Measurements from ENCODE around the gene KPNA3.

KPNA3 gene

DNA sequence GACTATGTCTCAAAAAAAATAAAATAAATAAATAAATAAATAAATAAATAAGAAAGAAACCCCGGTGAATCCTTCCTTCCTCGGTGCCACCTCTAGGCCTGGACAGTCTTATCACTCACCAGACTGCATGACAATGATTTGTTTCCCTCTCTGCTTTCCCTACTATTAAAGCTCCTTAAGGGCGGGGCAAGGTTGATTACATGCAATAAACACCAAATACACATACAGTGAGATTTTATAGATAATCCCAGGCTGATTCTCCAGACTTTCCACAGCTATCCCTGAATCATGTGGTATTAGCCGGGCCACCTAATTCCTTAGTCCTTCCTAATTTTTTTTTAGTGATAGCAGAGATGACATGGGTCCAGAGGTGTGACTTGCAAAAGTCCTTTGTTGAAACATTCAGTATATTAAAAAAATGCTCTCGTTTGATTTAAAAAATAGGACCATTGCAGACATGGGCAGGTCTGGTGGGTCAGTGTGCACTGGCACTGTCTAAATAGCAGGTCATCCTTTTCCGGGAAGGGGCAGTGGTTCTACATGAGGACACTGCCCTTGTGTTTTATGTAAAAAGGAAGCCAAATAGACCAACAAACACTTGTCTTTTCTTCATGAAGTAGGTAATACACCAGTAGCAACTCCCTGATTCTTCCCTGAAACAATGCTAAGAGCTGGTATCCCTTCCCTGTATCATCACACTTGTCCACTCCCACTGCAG is 115.7 kb downstream of the KPNA3 start:
- H3K27ac ChIP-seq (ENCODE audit: low read depth, low read length) = no peak overlapping the region
- no peaks in the 10 kb centered on the region for H3K27me3 ChIP-seq (ENCODE audit: control insufficient read depth, insufficient read depth, low read length)
- H3K4me3 ChIP-seq (ENCODE audit: low read depth, low read length) = no peak overlapping the region
- H3K9ac ChIP-seq (ENCODE audit: low read length) = no peak overlapping the region
- peaks cover 26% of the 10 kb centered on the region for H3K36me3 ChIP-seq (ENCODE audit: control insufficient read depth, insufficient read depth, low read length)
- H3K9me3 ChIP-seq (ENCODE audit: control insufficient read depth, insufficient read depth, low read depth, low read length) = peaks cover 26% of the 10 kb centered on the region
- H3K4me1 ChIP-seq (ENCODE audit: control insufficient read depth, insufficient read depth, low read length) = no peaks in the 10 kb centered on the region

DNA sequence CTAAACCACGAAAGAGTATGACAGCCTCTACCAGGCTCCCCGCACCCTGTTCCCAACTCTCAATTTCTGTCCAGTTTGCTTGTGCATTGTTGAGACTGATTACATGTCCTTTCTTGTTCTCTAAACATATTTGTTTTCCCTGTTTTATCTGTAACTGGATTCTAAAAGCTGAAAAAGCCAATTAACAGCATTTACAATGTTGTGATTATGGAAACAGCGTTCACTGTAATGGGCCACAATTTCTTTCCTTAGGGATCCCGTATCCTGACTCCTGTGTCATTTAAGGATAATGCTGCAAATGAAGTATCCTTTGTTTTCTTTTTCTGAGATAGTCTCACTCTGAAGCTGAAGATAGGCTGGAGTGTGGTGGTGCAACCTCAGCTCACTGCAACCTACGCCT is 121.7 kb downstream of the KPNA3 start:
- H3K27ac ChIP-seq (ENCODE audit: low read depth, low read length) = no peak overlapping the region
- H3K4me1 ChIP-seq (ENCODE audit: control insufficient read depth, insufficient read depth, low read length) = no peaks in the 10 kb centered on the region
- peaks cover 16% of the 10 kb centered on the region for H3K36me3 ChIP-seq (ENCODE audit: control insufficient read depth, insufficient read depth, low read length)
- no peaks in the 10 kb centered on the region for H3K27me3 ChIP-seq (ENCODE audit: control insufficient read depth, insufficient read depth, low read length)
- no peaks in the 10 kb centered on the region for H3K9me3 ChIP-seq (ENCODE audit: control insufficient read depth, insufficient read depth, low read depth, low read length)
- H3K4me3 ChIP-seq (ENCODE audit: low read depth, low read length) = no peak overlapping the region
- H3K9ac ChIP-seq (ENCODE audit: low read length) = no peak overlapping the region

DNA sequence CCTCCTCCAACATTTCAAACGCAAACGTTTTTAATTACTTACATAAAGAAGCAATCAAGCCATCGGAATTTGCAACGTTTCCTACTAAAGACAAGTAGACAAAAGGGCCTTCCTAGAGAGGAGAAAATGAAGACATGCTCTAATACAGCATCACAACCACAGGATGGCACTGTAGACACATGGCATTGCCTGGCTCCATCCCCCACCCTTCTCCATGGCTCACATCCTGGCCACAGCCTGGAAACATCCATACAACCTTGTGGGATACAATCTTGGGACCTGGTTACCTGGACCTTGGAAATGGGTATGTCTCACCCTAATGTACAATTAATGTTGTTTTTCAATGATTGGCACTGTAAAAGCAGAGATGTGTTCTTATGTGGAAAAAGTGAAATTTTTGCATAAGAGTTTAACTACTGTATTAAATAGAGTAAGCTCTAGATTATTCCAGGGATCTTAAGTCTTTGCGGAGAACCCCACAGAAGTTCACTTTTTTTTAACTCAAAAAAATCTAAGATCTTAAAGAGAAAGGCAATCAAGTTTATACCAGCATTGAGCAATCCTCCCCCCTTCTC is 122.7 kb downstream of the KPNA3 start:
- Histone ChIP-seq H3K9ac (ENCODE audit: low read length) (no peak overlapping the region), H3K9me3 (ENCODE audit: control insufficient read depth, insufficient read depth, low read depth, low read length) (no peaks in the 10 kb centered on the region), H3K27me3 (ENCODE audit: control insufficient read depth, insufficient read depth, low read length) (no peaks in the 10 kb centered on the region), H3K36me3 (ENCODE audit: control insufficient read depth, insufficient read depth, low read length) (peaks cover 16% of the 10 kb centered on the region), H3K4me1 (ENCODE audit: control insufficient read depth, insufficient read depth, low read length) (no peaks in the 10 kb centered on the region), H3K27ac (ENCODE audit: low read depth, low read length) (no peak overlapping the region), H3K4me3 (ENCODE audit: low read depth, low read length) (no peak overlapping the region)

DNA sequence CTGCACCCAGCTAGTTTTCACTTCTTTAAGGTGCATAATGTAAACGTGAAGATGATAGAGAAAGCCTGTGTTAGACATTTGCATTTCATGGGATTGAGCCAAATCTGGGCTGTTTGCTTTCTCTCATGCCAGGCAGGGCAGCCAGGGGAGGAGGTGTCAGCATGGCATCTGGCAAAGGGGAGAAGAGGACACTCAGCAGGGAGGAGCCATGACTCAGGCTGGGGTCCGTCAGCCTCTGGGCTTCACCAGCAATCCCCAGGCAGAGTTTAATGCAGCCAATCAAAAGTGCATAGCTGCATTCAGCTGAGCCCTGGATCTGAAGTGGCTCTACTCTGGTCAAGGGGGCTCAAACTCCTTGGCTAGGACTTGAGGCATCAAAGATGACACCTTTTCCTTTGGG is 124.7 kb downstream of the KPNA3 start:
- H3K9me3 ChIP-seq (ENCODE audit: control insufficient read depth, insufficient read depth, low read depth, low read length) = no peaks in the 10 kb centered on the region
- H3K27me3 ChIP-seq (ENCODE audit: control insufficient read depth, insufficient read depth, low read length) = no peaks in the 10 kb centered on the region
- no peak overlapping the region for H3K27ac ChIP-seq (ENCODE audit: low read depth, low read length)
- H3K9ac ChIP-seq (ENCODE audit: low read length) = no peak overlapping the region
- H3K4me3 ChIP-seq (ENCODE audit: low read depth, low read length) = no peak overlapping the region
- H3K4me1 ChIP-seq (ENCODE audit: control insufficient read depth, insufficient read depth, low read length) = no peaks in the 10 kb centered on the region
- H3K36me3 ChIP-seq (ENCODE audit: control insufficient read depth, insufficient read depth, low read length) = peaks cover 22% of the 10 kb centered on the region

DNA sequence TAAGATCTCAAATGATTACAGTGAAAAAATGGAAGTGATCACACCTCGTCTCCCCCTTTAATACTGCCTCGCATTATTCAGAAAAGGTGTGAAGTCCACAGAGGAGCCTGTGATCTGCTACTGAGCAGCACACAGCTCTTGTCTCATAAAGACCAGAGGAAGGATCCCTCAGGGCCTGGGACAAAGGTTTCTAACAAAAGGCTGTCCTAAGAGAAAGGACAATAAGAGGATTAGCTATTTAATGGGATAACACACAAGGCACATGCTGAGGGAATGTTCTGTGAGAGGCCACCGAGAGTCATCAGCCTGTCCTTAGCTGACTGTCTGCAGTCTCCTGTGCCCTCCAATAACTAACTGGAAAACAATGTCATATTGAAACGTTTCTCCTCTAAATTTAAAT is 127.9 kb downstream of the KPNA3 start:
- Histone ChIP-seq H3K4me1 (ENCODE audit: control insufficient read depth, insufficient read depth, low read length) (no peaks in the 10 kb centered on the region), H3K9me3 (ENCODE audit: control insufficient read depth, insufficient read depth, low read depth, low read length) (no peaks in the 10 kb centered on the region), H3K9ac (ENCODE audit: low read length) (no peak overlapping the region), H3K36me3 (ENCODE audit: control insufficient read depth, insufficient read depth, low read length) (peaks cover 50% of the 10 kb centered on the region), H3K4me3 (ENCODE audit: low read depth, low read length) (no peak overlapping the region), H3K27ac (ENCODE audit: low read depth, low read length) (no peak overlapping the region), H3K27me3 (ENCODE audit: control insufficient read depth, insufficient read depth, low read length) (no peaks in the 10 kb centered on the region)

DNA sequence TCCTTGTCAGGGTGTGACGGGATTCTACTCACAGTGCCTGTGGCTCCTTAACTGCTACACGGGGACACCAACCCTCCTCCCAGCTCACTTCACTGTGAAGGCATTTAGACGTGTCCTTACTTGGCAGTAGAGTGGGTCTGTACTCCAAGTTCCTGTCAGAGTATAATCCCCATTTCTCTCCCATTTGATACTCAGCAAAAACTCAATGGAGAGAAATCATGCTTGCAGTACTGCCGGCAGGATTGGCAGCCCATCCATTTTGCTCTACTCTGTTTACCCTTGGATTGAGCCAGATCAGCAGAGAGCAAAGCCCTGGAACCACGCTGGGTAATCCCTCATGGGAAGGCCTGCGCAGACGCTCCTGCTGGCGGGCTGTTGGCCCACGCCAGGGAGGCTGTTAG is 135.2 kb downstream of the KPNA3 start:
- H3K9ac ChIP-seq (ENCODE audit: low read length) = no peak overlapping the region
- H3K36me3 ChIP-seq (ENCODE audit: control insufficient read depth, insufficient read depth, low read length) = peaks cover 28% of the 10 kb centered on the region
- no peaks in the 10 kb centered on the region for H3K9me3 ChIP-seq (ENCODE audit: control insufficient read depth, insufficient read depth, low read depth, low read length)
- H3K4me1 ChIP-seq (ENCODE audit: control insufficient read depth, insufficient read depth, low read length) = no peaks in the 10 kb centered on the region
- no peak overlapping the region for H3K4me3 ChIP-seq (ENCODE audit: low read depth, low read length)
- no peak overlapping the region for H3K27ac ChIP-seq (ENCODE audit: low read depth, low read length)
- no peaks in the 10 kb centered on the region for H3K27me3 ChIP-seq (ENCODE audit: control insufficient read depth, insufficient read depth, low read length)

DNA sequence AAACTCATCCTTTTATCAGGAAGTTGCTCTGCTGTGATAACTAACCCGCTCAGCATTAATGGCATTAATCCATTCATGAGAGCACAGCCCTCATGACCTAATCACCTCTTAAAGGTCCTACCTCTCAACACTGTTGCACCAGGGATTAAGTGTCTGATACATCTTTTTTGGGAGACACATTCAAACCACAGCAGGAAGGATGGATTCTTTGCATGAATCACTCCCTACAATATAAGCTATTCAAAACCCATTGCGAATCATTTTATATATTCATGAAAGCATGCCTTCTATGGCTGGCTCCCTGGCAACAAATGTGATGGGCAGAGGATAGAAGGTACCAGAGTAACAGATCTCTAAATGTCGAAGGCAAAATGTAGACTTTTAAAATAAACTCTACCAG is 136.6 kb downstream of the KPNA3 start:
- no peaks in the 10 kb centered on the region for H3K4me1 ChIP-seq (ENCODE audit: control insufficient read depth, insufficient read depth, low read length)
- no peak overlapping the region for H3K9ac ChIP-seq (ENCODE audit: low read length)
- no peak overlapping the region for H3K4me3 ChIP-seq (ENCODE audit: low read depth, low read length)
- H3K9me3 ChIP-seq (ENCODE audit: control insufficient read depth, insufficient read depth, low read depth, low read length) = no peaks in the 10 kb centered on the region
- H3K36me3 ChIP-seq (ENCODE audit: control insufficient read depth, insufficient read depth, low read length) = peaks cover 16% of the 10 kb centered on the region
- H3K27ac ChIP-seq (ENCODE audit: low read depth, low read length) = no peak overlapping the region
- H3K27me3 ChIP-seq (ENCODE audit: control insufficient read depth, insufficient read depth, low read length) = no peaks in the 10 kb centered on the region

DNA sequence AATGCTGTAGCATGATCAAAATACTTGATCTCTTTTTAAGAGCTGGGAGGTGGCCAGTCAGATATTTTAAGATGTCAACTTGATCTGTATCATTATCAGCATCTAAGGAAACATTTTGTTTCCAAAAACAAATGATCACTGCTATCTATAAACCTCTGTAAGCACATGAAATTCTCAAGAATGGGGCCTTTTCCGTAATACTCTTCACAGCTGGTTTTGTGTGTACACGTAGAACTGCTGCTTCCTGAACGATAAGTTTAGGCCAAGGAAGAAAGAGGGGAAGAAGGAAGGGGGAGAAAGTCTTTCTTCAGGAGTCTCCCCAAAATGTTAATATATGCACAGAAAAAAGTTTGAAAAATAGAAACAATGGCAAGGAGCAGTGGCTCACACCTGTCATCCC is 138.5 kb downstream of the KPNA3 start:
- no peak overlapping the region for H3K9ac ChIP-seq (ENCODE audit: low read length)
- no peaks in the 10 kb centered on the region; the same call in 1 of the 2 replicates for H3K36me3 ChIP-seq (ENCODE audit: control insufficient read depth, insufficient read depth, low read length)
- no peak overlapping the region for H3K4me3 ChIP-seq (ENCODE audit: low read depth, low read length)
- H3K27me3 ChIP-seq (ENCODE audit: control insufficient read depth, insufficient read depth, low read length) = no peaks in the 10 kb centered on the region
- no peaks in the 10 kb centered on the region for H3K4me1 ChIP-seq (ENCODE audit: control insufficient read depth, insufficient read depth, low read length)
- H3K9me3 ChIP-seq (ENCODE audit: control insufficient read depth, insufficient read depth, low read depth, low read length) = no peaks in the 10 kb centered on the region
- no peak overlapping the region for H3K27ac ChIP-seq (ENCODE audit: low read depth, low read length)

DNA sequence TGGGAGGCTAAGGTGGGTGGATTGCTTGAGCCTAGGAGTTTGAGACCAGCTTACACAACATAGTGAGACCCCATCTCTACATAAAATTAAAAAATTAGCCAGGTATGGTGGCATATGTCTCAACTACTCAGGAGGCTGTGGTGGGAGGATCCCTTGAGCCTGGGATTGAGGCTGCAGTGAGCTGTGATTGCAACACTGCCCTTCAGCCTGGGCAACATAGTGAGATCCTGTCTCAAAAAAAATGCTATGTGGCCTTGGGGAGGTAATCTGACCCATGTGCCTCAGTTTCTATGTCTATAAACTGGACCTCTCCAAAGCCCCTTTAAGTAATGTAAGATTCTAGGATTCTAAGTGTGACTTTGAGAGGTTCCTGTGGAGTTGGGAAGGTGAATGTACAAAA is 139.0 kb downstream of the KPNA3 start:
- no peaks in the 10 kb centered on the region for H3K9me3 ChIP-seq (ENCODE audit: control insufficient read depth, insufficient read depth, low read depth, low read length)
- H3K4me1 ChIP-seq (ENCODE audit: control insufficient read depth, insufficient read depth, low read length) = no peaks in the 10 kb centered on the region
- no peak overlapping the region for H3K9ac ChIP-seq (ENCODE audit: low read length)
- no peak overlapping the region for H3K4me3 ChIP-seq (ENCODE audit: low read depth, low read length)
- H3K36me3 ChIP-seq (ENCODE audit: control insufficient read depth, insufficient read depth, low read length) = no peaks in the 10 kb centered on the region; the same call in 1 of the 2 replicates
- H3K27me3 ChIP-seq (ENCODE audit: control insufficient read depth, insufficient read depth, low read length) = no peaks in the 10 kb centered on the region
- no peak overlapping the region for H3K27ac ChIP-seq (ENCODE audit: low read depth, low read length)

DNA sequence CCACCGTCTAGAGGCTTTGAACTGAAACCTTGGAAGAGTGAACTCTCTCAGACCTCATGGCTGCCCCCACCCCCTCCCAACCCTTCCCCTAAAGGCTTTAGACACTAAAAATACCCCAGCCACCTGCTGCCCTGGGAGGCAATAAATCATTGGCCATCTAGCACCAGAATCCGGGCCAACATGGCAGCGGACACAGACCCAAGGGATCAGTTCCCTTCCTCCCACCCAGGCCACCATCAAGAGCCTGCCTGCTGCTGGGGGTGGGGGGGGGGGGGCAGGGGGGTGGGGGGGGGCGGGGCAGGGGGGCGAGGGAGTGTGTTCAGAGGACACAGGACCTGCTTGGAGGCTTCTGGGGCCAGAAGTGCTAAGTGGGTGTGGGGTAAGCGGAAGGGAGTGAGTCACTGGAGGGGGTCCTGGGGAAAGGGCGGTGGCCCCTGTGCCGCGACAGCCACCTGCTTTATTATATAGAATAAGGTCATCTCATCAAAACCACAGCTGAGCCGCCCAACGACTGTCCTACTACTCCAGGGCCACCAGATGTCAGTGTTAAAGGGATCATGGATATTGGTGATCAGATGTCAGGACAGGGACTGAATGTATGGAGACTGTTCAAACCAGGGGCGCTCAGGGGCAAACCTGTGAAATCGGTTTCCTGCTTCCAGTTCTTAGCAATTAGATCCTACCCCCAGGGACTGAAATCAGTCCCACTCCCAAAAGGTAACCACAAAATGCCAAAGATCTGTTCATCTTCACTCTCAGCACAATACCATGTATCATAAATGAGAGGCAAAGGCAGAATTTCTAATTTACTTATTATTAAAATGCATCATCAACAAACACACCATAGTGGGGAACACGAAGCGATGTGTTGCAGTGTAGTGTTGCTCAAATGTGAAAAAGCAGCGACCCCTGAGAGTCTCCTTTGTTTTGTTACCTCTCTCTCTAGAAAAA is 139.9 kb downstream of the KPNA3 start:
- H3K4me3 ChIP-seq (ENCODE audit: low read depth, low read length) = no peak overlapping the region
- no peaks in the 10 kb centered on the region for H3K4me1 ChIP-seq (ENCODE audit: control insufficient read depth, insufficient read depth, low read length)
- H3K36me3 ChIP-seq (ENCODE audit: control insufficient read depth, insufficient read depth, low read length) = no peaks in the 10 kb centered on the region
- no peak overlapping the region for H3K9ac ChIP-seq (ENCODE audit: low read length)
- no peaks in the 10 kb centered on the region for H3K27me3 ChIP-seq (ENCODE audit: control insufficient read depth, insufficient read depth, low read length)
- no peaks in the 10 kb centered on the region for H3K9me3 ChIP-seq (ENCODE audit: control insufficient read depth, insufficient read depth, low read depth, low read length)
- no peak overlapping the region for H3K27ac ChIP-seq (ENCODE audit: low read depth, low read length)

Measured in HUES6 (cell line).